ENCODE measurements around the gene ATP6V0A1.

GRCh38 chr17:42568341-42569111, 109.8 kb downstream of the ATP6V0A1 start:
- no peak for TF ChIP-seq CTCF (IDR thresholded peaks at IDR 0.05)
- TF ChIP-seq NFYB (CRISPR knock-in tag; conservative IDR thresholded peaks at IDR 0.05; ENCODE audit: low read depth) = no peak
- TF ChIP-seq USF2 (CRISPR knock-in tag; IDR thresholded peaks at IDR 0.05) = no peak
